ENCODE measurements around the gene RBPMS2. TPM values are rescaled to one million over a fixed set of nuclear protein-coding genes. Genes with fewer than 3 reads are reported as not detected.

RBPMS2 gene
- total and polyA plus RNA-seq, 3 experiments from 2014 or later, result not detected

DNA sequence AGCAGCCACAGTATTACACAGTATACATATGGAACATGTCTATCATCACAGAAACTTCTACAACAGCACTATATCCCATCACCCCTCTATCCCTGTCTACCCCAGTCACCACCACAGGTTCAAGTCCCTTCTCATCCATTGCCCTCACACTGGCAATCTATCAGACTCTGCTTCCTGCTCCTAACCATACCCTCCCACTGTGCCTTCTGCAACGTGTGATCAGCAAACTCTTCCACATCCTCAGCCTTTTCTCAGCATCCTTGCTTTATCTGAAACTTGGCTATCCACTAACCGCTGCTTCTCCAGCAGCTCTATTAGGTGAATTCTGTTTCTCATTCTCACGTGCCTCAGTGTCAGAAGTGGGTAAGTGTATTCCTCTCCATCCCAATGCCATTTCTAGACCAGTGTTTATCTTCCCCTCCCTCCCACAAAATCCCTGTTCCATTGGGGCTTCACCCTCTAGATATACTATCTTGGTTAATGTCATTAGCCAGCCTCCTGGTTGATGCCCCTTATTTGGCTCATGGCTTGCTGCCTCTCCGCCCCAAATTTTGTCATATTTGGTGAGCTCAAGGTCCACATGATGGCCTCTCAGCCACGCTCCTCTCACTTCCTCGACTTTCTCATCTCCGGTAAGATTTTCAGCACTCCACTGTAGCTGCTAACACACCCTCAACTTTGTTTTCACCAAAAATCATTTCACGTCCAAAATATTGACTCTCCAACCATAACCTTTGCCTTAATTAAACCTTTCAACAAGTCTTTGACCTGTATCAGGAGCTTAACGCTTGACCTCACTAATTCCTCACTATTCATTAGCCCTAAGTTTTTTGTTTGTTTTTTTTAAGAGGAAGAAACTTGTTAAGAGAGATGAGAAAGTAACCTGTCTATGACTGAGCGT is 69.1 kb downstream of the RBPMS2 start:
- Mint-ChIP-seq H3K4me3 (peak overlapping the region in 2 of 7 donors; percentile 13 to 59), H3K27me3 (peaks cover 0 to 3% of the 10 kb centered on the region in 2 donors), H3K36me3 (peaks cover 0 to 4% (median 2%) of the 10 kb centered on the region in 3 donors), H3K27ac (peak overlapping the region in 2 of 8 donors; percentile 37 to 58), H3K4me1 (peaks cover 22 to 27% (median 23%) of the 10 kb centered on the region in 3 donors), H3K9me3 (no peaks in the 10 kb centered on the region)
- ChIA-PET CTCF (interaction anchor here (1.6 to 2.6 kb wide), 2 partner anchors 10 to 13 kb away, joined by 3 to 7 read pairs; no protein-coding TSS in a partner anchor), POLR2A (interaction anchor here (0.6 kb wide), 1 partner anchor 134 kb away, joined by 4 read pairs; no protein-coding TSS in a partner anchor)
- Histone ChIP-seq H3K4me3 (ENCODE audit: low read length) (no peak overlapping the region), H3K9me3 (ENCODE audit: low read length) (no peaks in the 10 kb centered on the region), H3K4me1 (ENCODE audit: insufficient read depth, low read length) (peaks cover 20% of the 10 kb centered on the region), H3K36me3 (ENCODE audit: insufficient read depth, low read length) (no peaks in the 10 kb centered on the region), H3K27me3 (ENCODE audit: insufficient read depth, low read length, poor library complexity, severe bottlenecking) (no peaks in the 10 kb centered on the region), H3K27ac (ENCODE audit: low read depth, low read length) (no peak overlapping the region)
- no peak for DNase-seq

DNA sequence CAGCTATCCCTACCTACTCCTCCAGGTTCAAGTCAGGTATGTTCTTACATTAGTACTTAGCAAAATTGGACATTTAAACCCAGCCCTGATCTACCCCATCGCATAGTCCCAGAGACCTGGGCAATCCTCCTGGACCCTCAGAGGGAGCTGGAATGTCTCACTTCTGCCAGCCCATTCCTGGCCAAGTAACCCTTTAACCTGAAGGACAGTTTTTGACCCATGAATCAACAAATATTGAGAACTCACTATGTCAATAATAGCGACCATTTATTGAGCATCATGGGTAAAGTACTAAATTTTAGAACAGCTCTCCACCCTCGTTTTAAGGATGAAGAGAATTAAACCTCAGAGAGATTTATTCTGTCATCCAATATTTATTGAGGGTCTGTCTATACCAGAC is 70.4 kb downstream of the RBPMS2 start:
- Mint-ChIP-seq H3K36me3 (peaks cover 0 to 7% (median 1%) of the 10 kb centered on the region in 3 donors), H3K27ac (peak overlapping the region in 1 of 8 donors; percentile 71), H3K9me3 (no peaks in the 10 kb centered on the region), H3K4me3 (peak overlapping the region in 4 of 7 donors; percentile 1 to 79 (median 52)), H3K27me3 (peaks cover 0 to 2% of the 10 kb centered on the region in 2 donors), H3K4me1 (peaks cover 34 to 40% (median 36%) of the 10 kb centered on the region in 3 donors)
- H3K27ac ChIP-seq (ENCODE audit: low read depth, low read length), result no peak overlapping the region
- no peak for DNase-seq
- ChIA-PET POLR2A (no interaction called here), CTCF (interaction anchor here (2.3 to 2.6 kb wide), 2 partner anchors 12 to 23 kb away, joined by 7 read pairs; no protein-coding TSS in a partner anchor)
- H3K4me3 ChIP-seq (ENCODE audit: low read length), result no peak overlapping the region
- no peaks in the 10 kb centered on the region for H3K36me3 ChIP-seq (ENCODE audit: insufficient read depth, low read length)
- H3K4me1 ChIP-seq (ENCODE audit: insufficient read depth, low read length), result peaks cover 32% of the 10 kb centered on the region
- H3K9me3 ChIP-seq (ENCODE audit: low read length), result no peaks in the 10 kb centered on the region
- H3K27me3 ChIP-seq (ENCODE audit: insufficient read depth, low read length, poor library complexity, severe bottlenecking), result no peaks in the 10 kb centered on the region

DNA sequence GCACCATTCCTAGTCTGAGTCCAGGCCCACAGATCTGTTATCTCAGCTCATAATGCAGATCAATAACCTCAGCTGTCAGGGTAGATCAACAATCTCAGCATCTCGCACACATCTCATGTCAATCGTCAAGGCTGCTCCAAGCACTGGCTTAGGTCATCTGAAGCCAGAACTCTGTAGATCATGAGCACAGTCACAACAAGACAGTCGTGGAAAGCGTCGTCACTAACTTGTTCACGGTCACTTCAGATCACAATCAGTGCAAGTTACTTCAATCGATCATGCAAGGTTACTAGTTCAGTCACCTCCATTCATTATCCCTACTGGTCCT is 71.8 kb downstream of the RBPMS2 start:
- ChIA-PET CTCF (interaction anchor here (2.3 kb wide), 1 partner anchor 24 kb away, joined by 7 read pairs; no protein-coding TSS in a partner anchor), POLR2A (no interaction called here)
- Mint-ChIP-seq H3K4me3 (peak overlapping the region; percentile 85 to 96 (median 94)), H3K4me1 (peaks cover 47 to 54% (median 50%) of the 10 kb centered on the region in 3 donors), H3K9me3 (no peaks in the 10 kb centered on the region), H3K36me3 (peaks cover 0 to 7% (median 1%) of the 10 kb centered on the region in 3 donors), H3K27me3 (peaks cover 0 to 2% of the 10 kb centered on the region in 2 donors), H3K27ac (peak overlapping the region in 7 of 8 donors; percentile 71 to 95 (median 88))
- Histone ChIP-seq H3K9me3 (ENCODE audit: low read length) (no peaks in the 10 kb centered on the region), H3K27me3 (ENCODE audit: insufficient read depth, low read length, poor library complexity, severe bottlenecking) (no peaks in the 10 kb centered on the region), H3K4me1 (ENCODE audit: insufficient read depth, low read length) (peaks cover 44% of the 10 kb centered on the region), H3K4me3 (ENCODE audit: low read length) (peak overlapping the region; percentile 82), H3K27ac (ENCODE audit: low read depth, low read length) (peak overlapping the region; percentile 62), H3K36me3 (ENCODE audit: insufficient read depth, low read length) (no peaks in the 10 kb centered on the region)
- DNase-seq, result no peak

DNA sequence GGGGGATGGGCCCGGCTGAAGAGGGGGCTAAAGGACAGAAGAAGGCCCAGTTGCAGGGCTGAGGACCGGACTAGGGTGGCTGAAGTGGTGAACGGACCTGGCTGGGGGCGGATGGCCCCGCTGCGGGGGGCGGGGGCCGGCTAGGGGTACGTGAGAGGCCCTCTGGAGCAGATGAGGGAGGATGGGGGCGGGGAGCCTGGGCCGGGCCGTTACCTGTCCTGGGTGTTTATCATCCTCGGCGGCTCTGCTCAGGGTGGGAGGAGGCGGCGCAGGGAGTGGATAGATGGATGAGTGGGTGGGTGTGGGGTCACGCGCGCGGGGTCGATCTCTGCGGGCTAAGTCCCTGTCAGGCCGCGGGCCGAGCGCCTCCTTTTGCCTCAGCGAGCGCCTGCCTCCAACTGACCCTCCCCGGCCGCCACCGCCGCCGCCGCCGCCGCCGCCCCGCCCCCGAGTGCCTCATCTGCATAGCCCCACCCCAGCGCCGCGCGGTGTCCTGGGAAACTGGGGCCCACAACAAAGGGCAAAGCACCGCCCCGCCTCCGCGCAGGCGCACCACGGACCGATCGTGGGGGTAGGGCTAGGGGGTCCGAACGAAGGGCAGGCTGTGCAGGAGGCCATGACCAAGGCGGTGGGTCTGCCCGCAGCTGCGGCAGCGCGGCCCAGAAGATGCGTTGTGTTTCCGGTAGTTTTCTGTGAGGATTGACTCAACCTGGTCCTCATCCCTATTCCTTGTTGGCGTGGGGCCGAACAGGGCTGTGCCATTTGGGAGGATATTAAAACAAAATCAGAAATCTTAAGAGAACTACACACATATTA is 72.4 kb downstream of the RBPMS2 start:
- Mint-ChIP-seq H3K4me1 (peaks cover 53 to 60% (median 55%) of the 10 kb centered on the region in 3 donors), H3K27me3 (no peaks in the 10 kb centered on the region), H3K27ac (peak overlapping the region; percentile 21 to 95 (median 85)), H3K9me3 (no peaks in the 10 kb centered on the region), H3K36me3 (peaks cover 0 to 7% (median 1%) of the 10 kb centered on the region in 3 donors), H3K4me3 (peak overlapping the region; percentile 85 to 96 (median 94))
- peak overlapping the region; percentile 82 for H3K4me3 ChIP-seq (ENCODE audit: low read length)
- H3K9me3 ChIP-seq (ENCODE audit: low read length), result no peaks in the 10 kb centered on the region
- no peaks in the 10 kb centered on the region for H3K27me3 ChIP-seq (ENCODE audit: insufficient read depth, low read length, poor library complexity, severe bottlenecking)
- ChIA-PET CTCF (interaction anchor here (2.3 kb wide), 1 partner anchor 25 kb away, joined by 7 read pairs; no protein-coding TSS in a partner anchor), POLR2A (no interaction called here)
- peak overlapping the region; percentile 75 for H3K27ac ChIP-seq (ENCODE audit: low read depth, low read length)
- H3K36me3 ChIP-seq (ENCODE audit: insufficient read depth, low read length), result no peaks in the 10 kb centered on the region
- H3K4me1 ChIP-seq (ENCODE audit: insufficient read depth, low read length), result peaks cover 48% of the 10 kb centered on the region
- DNase-seq, result peak; percentile 88 to 96 (median 93)

DNA sequence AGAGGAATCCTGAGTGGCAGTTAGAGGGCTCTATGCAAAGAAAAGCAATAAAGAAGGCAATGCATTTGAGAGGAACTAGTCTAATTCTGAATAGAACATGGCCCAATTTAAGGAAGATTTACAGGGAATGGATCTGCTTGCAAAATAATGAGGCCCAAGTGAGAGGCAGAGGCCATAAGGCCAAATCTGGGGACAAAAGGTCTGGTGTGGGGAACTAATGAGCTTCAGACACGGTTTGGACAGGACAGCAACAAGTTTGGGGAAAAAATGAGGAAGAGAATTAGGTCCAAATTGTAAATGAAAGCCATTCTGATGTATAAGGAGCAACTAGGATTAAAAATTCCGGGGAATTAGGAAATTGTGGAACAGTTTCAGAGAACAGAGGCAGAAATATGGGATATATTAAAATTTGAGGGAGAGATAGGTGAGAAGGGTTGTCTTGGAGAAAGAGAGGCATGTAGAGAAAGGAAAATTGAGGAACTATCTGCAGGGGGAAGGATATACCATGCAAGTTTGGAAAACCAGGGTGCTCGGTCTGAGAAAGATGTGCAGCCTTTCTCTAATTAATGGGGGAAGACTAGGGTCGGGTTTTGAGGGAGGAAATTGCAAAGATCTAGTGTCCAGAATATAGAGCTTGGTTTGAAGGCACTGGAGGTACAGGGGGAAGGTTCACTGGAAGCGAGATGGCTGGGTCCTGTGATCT is 73.8 kb downstream of the RBPMS2 start:
- Mint-ChIP-seq H3K9me3 (no peaks in the 10 kb centered on the region), H3K27me3 (no peaks in the 10 kb centered on the region), H3K36me3 (peaks cover 0 to 8% (median 1%) of the 10 kb centered on the region in 3 donors), H3K4me3 (peak overlapping the region; percentile 85 to 96 (median 94)), H3K4me1 (peaks cover 60 to 70% (median 61%) of the 10 kb centered on the region in 3 donors), H3K27ac (peak overlapping the region; percentile 52 to 90 (median 74))
- peaks cover 48% of the 10 kb centered on the region for H3K4me1 ChIP-seq (ENCODE audit: insufficient read depth, low read length)
- no peak overlapping the region for H3K27ac ChIP-seq (ENCODE audit: low read depth, low read length)
- DNase-seq, result no peak
- ChIA-PET CTCF (interaction anchor here (0.8 to 1.1 kb wide), 2 partner anchors 11 to 15 kb away, joined by 3 read pairs; no protein-coding TSS in a partner anchor), POLR2A (interaction anchor here (0.6 to 0.7 kb wide), 2 partner anchors 11 to 29 kb away, joined by 4 to 5 read pairs; no protein-coding TSS in a partner anchor)
- H3K36me3 ChIP-seq (ENCODE audit: insufficient read depth, low read length), result no peaks in the 10 kb centered on the region
- no peaks in the 10 kb centered on the region for H3K9me3 ChIP-seq (ENCODE audit: low read length)
- H3K4me3 ChIP-seq (ENCODE audit: low read length), result peak overlapping the region; percentile 76
- H3K27me3 ChIP-seq (ENCODE audit: insufficient read depth, low read length, poor library complexity, severe bottlenecking), result no peaks in the 10 kb centered on the region

- H3K4me1 Mint-ChIP-seq, result peaks cover 61 to 73% (median 62%) of the 10 kb centered on the region in 3 donors
- no peak for DNase-seq
- Histone ChIP-seq H3K4me1 (ENCODE audit: insufficient read depth, low read length) (peaks cover 48% of the 10 kb centered on the region), H3K9me3 (ENCODE audit: low read length) (no peaks in the 10 kb centered on the region), H3K27me3 (ENCODE audit: insufficient read depth, low read length, poor library complexity, severe bottlenecking) (no peaks in the 10 kb centered on the region), H3K4me3 (ENCODE audit: low read length) (no peak overlapping the region), H3K36me3 (ENCODE audit: insufficient read depth, low read length) (no peaks in the 10 kb centered on the region), H3K27ac (ENCODE audit: low read depth, low read length) (no peak overlapping the region)
- peaks cover 0 to 8% (median 1%) of the 10 kb centered on the region in 3 donors for H3K36me3 Mint-ChIP-seq
- no peaks in the 10 kb centered on the region for H3K27me3 Mint-ChIP-seq
- no peaks in the 10 kb centered on the region for H3K9me3 Mint-ChIP-seq
- H3K27ac Mint-ChIP-seq, result peak overlapping the region in 6 of 8 donors; percentile 56 to 79 (median 70)
- ChIA-PET CTCF (interaction anchor here (0.8 to 1.1 kb wide), 2 partner anchors 12 to 15 kb away, joined by 3 read pairs; no protein-coding TSS in a partner anchor), POLR2A (interaction anchor here (0.7 kb wide), 1 partner anchor 10 kb away, joined by 4 read pairs; no protein-coding TSS in a partner anchor)
- peak overlapping the region; percentile 85 to 96 (median 94) for H3K4me3 Mint-ChIP-seq
Measured at GRCh38 chr15:64701051-64701450, 74.3 kb downstream of the RBPMS2 start.

Measured in CD8-positive, alpha-beta memory T cell (primary cell).